Neural cell (in vitro differentiated cells): ENCODE results near the gene CD48.

ENCODE experiments used
- EP300 ChIP-seq: fragments of 450-650 bp; conservative IDR thresholded peaks from 2 replicates; pipeline ENCODE4 v1.6.1; 2014; ENCODE audit warnings: antibody characterized with exemption, mild to moderate bottlenecking, moderate library complexity; ENCODE audit not compliant: poor library complexity, severe bottlenecking
- MXI1 ChIP-seq: fragments of 450-650 bp; conservative IDR thresholded peaks from 2 replicates; pipeline ENCODE4 v1.6.1; 2014; ENCODE audit warnings: antibody characterized with exemption, mild to moderate bottlenecking; ENCODE audit not compliant: poor library complexity, severe bottlenecking
- TF ChIP-seq, protein P1 (sequence below): fragments of 450-650 bp; IDR thresholded peaks from 2 replicates; pipeline ENCODE4 v1.5.1; 2014; ENCODE audit warnings: antibody characterized with exemption, mild to moderate bottlenecking, moderate library complexity; ENCODE audit not compliant: poor library complexity, severe bottlenecking

DNA sequence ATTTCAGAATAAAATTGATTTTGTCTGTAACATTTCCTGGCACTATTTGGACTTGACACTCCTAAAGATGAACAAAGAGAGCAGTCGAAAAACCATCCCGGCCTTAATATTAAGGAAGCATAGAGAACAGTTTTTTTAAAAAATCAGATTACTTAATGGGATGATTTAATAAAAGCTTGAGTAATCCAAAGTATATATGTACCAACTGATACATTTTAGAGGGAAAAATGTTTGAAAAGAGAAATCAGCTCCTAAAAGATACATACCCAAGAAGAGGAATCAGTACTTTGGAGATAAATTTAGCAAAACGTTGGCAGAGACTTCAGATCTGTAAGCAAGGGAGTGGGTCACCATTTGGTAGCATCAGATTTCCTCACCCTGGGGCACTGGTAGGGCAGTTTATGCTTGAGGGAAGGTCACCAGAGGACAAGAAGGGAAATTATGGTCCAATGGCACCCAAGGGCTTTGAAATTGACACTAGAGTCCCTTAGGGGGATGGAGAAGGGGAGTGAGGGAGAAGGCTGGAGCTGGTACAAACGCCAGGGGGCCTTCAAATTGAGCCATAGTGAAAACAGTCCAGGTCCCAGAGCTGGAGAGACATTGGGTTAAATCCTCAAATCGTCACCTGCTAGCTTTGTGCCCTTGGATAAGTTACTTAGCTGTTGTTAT lies 33.4 kb upstream of the CD48 start:
- TF ChIP-seq, protein P1, sequence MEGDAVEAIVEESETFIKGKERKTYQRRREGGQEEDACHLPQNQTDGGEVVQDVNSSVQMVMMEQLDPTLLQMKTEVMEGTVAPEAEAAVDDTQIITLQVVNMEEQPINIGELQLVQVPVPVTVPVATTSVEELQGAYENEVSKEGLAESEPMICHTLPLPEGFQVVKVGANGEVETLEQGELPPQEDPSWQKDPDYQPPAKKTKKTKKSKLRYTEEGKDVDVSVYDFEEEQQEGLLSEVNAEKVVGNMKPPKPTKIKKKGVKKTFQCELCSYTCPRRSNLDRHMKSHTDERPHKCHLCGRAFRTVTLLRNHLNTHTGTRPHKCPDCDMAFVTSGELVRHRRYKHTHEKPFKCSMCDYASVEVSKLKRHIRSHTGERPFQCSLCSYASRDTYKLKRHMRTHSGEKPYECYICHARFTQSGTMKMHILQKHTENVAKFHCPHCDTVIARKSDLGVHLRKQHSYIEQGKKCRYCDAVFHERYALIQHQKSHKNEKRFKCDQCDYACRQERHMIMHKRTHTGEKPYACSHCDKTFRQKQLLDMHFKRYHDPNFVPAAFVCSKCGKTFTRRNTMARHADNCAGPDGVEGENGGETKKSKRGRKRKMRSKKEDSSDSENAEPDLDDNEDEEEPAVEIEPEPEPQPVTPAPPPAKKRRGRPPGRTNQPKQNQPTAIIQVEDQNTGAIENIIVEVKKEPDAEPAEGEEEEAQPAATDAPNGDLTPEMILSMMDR, result no peak
- TF ChIP-seq MXI1, result no peak
- TF ChIP-seq EP300, result no peak
